A549 (cell line): ENCODE data around the gene ACBD4. TPM values are rescaled to one million over a fixed set of nuclear protein-coding genes. Genes with fewer than 3 reads are reported as not detected.

Source experiments
- ATAC-seq, 2 experiments: fragments of 200-7000 bp in 1 of 2; fragments of >200 bp in 1 of 2; cut with Nextera tagmentation in 1 of 2; cut with Tn5 transposase in 1 of 2; 3 replicates each; pipeline versions ENCODE4 v1.8.0 to v1.9.1; 2018 to 2020; ENCODE audit warnings: mild to moderate bottlenecking in 1 of 2, moderate library complexity in 1 of 2
- CTCF ChIA-PET: fragments of 300-600 bp; sonication (Branson Sonifier 250); formaldehyde crosslinking; extraction: SDS; loops from one replicate; lab custom pipeline; 2021; ENCODE audit warnings: antibody characterized with exemption, inconsistent platforms; lab: Yijun Ruan, JAX
- POLR2A ChIA-PET: fragments of 350-600 bp; formaldehyde crosslinking; extraction: SDS; loops from one replicate; lab custom pipeline; 2021; ENCODE audit warnings: antibody characterized with exemption, inconsistent platforms; lab: Yijun Ruan, JAX
- DNase-seq, 2 experiments: peaks; one replicate each; pipeline versions ENCODE4 v3.0.0 to v3.0.0-alpha.2; 2011 to 2016; ENCODE audit warnings: low read depth in 1 of 2, low spot score in 1 of 2
- FAIRE-seq: peaks from 2 replicates; lab custom pipeline; 2011; peaks lifted over from hg19 to GRCh38; lab: Jason Lieb, UNC
- H3K27ac ChIP-seq, 2 experiments: fragments of >200 bp; sonication (Bioruptor Twin); formaldehyde crosslinking; 3 replicates each; pipeline ENCODE4 v1.5.1; 2016 to 2017
- H3K4me1 ChIP-seq: fragments of >200 bp; sonication (Bioruptor Twin); formaldehyde crosslinking; 3 replicates; pipeline ENCODE4 v1.6.1; 2016
- H3K4me2 ChIP-seq: fragments of >200 bp; sonication (Bioruptor Twin); formaldehyde crosslinking; 3 replicates; pipeline ENCODE4 v1.6.1; 2016
- H3K4me3 ChIP-seq: fragments of >200 bp; sonication (Bioruptor Twin); formaldehyde crosslinking; 3 replicates; pipeline ENCODE4 v1.5.1; 2016
- H3K9me3 ChIP-seq: fragments of >200 bp; sonication (Bioruptor Twin); formaldehyde crosslinking; 3 replicates; pipeline ENCODE4 v1.6.1; 2016
- CBX8 ChIP-seq: fragments of 200-600 bp; sonication (generic); IDR thresholded peaks from 2 replicates; pipeline ENCODE4 v1.6.1; 2016
- CEBPB ChIP-seq, 2 experiments: fragments of >200 bp in 1 of 2; sonication (Bioruptor Twin) in 1 of 2; formaldehyde crosslinking in 1 of 2; IDR thresholded peaks; 2 replicates each; pipeline ENCODE4 v1.6.1; 2012 to 2016
- CHD2 ChIP-seq: fragments of 150-350 bp; IDR thresholded peaks from 2 replicates; pipeline ENCODE4 v1.6.1; 2014; ENCODE audit warnings: low read length; ENCODE audit not compliant: partially characterized antibody
- CTCF ChIP-seq: fragments of >200 bp; sonication (Bioruptor Twin); formaldehyde crosslinking; IDR thresholded peaks from 3 replicates; pipeline ENCODE4 v1.5.1; 2016
- E2F6 ChIP-seq: IDR thresholded peaks from 2 replicates; pipeline ENCODE4 v1.6.1; 2012; ENCODE audit warnings: low read depth, borderline replicate concordance
- EHF ChIP-seq: fragments of 250-450 bp; sonication (Bioruptor Pico); IDR thresholded peaks from 2 replicates; pipeline ENCODE4 v1.5.0; 2020; ENCODE audit warnings: mild to moderate bottlenecking
- ELK1 ChIP-seq: fragments of 150-350 bp; IDR thresholded peaks from 2 replicates; pipeline ENCODE4 v1.6.1; 2014; ENCODE audit warnings: low read depth, mild to moderate bottlenecking, low read length
- EP300 ChIP-seq, 2 experiments: fragments of >200 bp; sonication (Bioruptor Twin); formaldehyde crosslinking; IDR thresholded peaks; 2 replicates in 1 of 2; 3 replicates in 1 of 2; pipeline ENCODE4 v1.6.1; 2016 to 2017
- ESRRA ChIP-seq: fragments of 150-350 bp; IDR thresholded peaks from 2 replicates; pipeline ENCODE4 v1.6.1; 2014; ENCODE audit warnings: mild to moderate bottlenecking, low read length, borderline replicate concordance
- FOXS1 ChIP-seq: fragments of 250-450 bp; sonication (Bioruptor Pico); IDR thresholded peaks from 2 replicates; pipeline ENCODE4 v1.5.0; 2020; ENCODE audit warnings: mild to moderate bottlenecking, moderate library complexity
- GATA3 ChIP-seq: IDR thresholded peaks from 2 replicates; pipeline ENCODE4 v1.6.1; 2012; ENCODE audit warnings: borderline replicate concordance
- HDAC2 ChIP-seq: fragments of 200-600 bp; sonication (generic); IDR thresholded peaks from 2 replicates; pipeline ENCODE4 v1.6.1; 2016
- HMGXB4 ChIP-seq: fragments of 250-450 bp; sonication (Bioruptor Pico); IDR thresholded peaks from 2 replicates; pipeline ENCODE4 v1.5.0; 2021; ENCODE audit warnings: mild to moderate bottlenecking, moderate library complexity, borderline replicate concordance
- HOXA7 ChIP-seq: fragments of 250-450 bp; sonication (Bioruptor Pico); IDR thresholded peaks from 2 replicates; pipeline ENCODE4 v1.5.0; 2020; ENCODE audit warnings: mild to moderate bottlenecking, moderate library complexity
- HOXB5 ChIP-seq: fragments of 250-450 bp; sonication (Bioruptor Pico); IDR thresholded peaks from 2 replicates; pipeline ENCODE4 v1.5.0; 2020; ENCODE audit warnings: mild to moderate bottlenecking, moderate library complexity
- JUN ChIP-seq, 2 experiments: fragments of >200 bp; sonication (Bioruptor Twin); formaldehyde crosslinking; IDR thresholded peaks; 2 replicates in 1 of 2; 3 replicates in 1 of 2; pipeline ENCODE4 v1.6.1; 2016 to 2017
- JUNB ChIP-seq: fragments of >200 bp; sonication (Bioruptor Twin); formaldehyde crosslinking; IDR thresholded peaks from 2 replicates; pipeline ENCODE4 v1.6.1; 2016
- MAFK ChIP-seq: fragments of 450-650 bp; IDR thresholded peaks from 2 replicates; pipeline ENCODE4 v1.6.1; 2014; ENCODE audit not compliant: partially characterized antibody
- MAZ ChIP-seq: fragments of 150-350 bp; IDR thresholded peaks from 2 replicates; pipeline ENCODE4 v1.6.1; 2014; ENCODE audit warnings: antibody characterized with exemption, low read depth, low read length, borderline replicate concordance
- MYC ChIP-seq: IDR thresholded peaks from 2 replicates; pipeline ENCODE4 v1.6.1; 2012; ENCODE audit warnings: mild to moderate bottlenecking, inconsistent platforms, low read length, improper control_type of control experiment, borderline replicate concordance
- NPAS2 ChIP-seq: fragments of 250-450 bp; sonication (Bioruptor Pico); IDR thresholded peaks from 2 replicates; pipeline ENCODE4 v1.8.0; 2022; ENCODE audit warnings: mild to moderate bottlenecking, moderate library complexity, borderline replicate concordance
- NR3C1 ChIP-seq: fragments of >200 bp; sonication (Bioruptor Twin); formaldehyde crosslinking; IDR thresholded peaks from 3 replicates; pipeline ENCODE4 v1.6.1; 2017
- POLR2A ChIP-seq: IDR thresholded peaks from 2 replicates; pipeline ENCODE4 v1.6.1; 2012; ENCODE audit warnings: mild to moderate bottlenecking, low read length
- RARB ChIP-seq: fragments of 250-450 bp; sonication (Bioruptor Pico); IDR thresholded peaks from 2 replicates; pipeline ENCODE4 v1.8.0; 2021; ENCODE audit warnings: mild to moderate bottlenecking, moderate library complexity
- REST ChIP-seq: fragments of 200-600 bp; sonication (generic); IDR thresholded peaks from 2 replicates; pipeline ENCODE4 v1.6.1; 2016; ENCODE audit warnings: antibody characterized with exemption, mild to moderate bottlenecking, moderate library complexity
- RNF2 ChIP-seq: fragments of 200-600 bp; sonication (generic); IDR thresholded peaks from 2 replicates; pipeline ENCODE4 v1.6.1; 2016; ENCODE audit warnings: low read depth, mild to moderate bottlenecking, antibody characterized with exemption, moderate library complexity, borderline replicate concordance
- SMC3 ChIP-seq: fragments of >200 bp; sonication (Bioruptor Twin); formaldehyde crosslinking; IDR thresholded peaks from 3 replicates; pipeline ENCODE4 v1.6.1; 2018; ENCODE audit warnings: inconsistent platforms
- TFCP2L1 ChIP-seq: fragments of 250-450 bp; sonication (Bioruptor Pico); IDR thresholded peaks from 2 replicates; pipeline ENCODE4 v1.5.0; 2021; ENCODE audit warnings: mild to moderate bottlenecking
- ZC3H11A ChIP-seq: fragments of 450-650 bp; IDR thresholded peaks from 2 replicates; pipeline ENCODE4 v1.6.1; 2014; ENCODE audit warnings: antibody characterized with exemption, mild to moderate bottlenecking
- ZNF302 ChIP-seq: fragments of 250-450 bp; sonication (Bioruptor Pico); IDR thresholded peaks from 2 replicates; pipeline ENCODE4 v1.9.0; 2021; ENCODE audit warnings: inconsistent platforms, mild to moderate bottlenecking, moderate library complexity
- ZSCAN20 ChIP-seq: fragments of 250-450 bp; sonication (Bioruptor Pico); IDR thresholded peaks from 2 replicates; pipeline ENCODE4 v1.8.0; 2022; ENCODE audit warnings: mild to moderate bottlenecking, moderate library complexity
- WGBS: methylation state at CpG from one replicate; pipeline ENCODE4 v1.1.6; 2017; ENCODE audit errors: missing lambda C conversion rate; 5-methylcytosine and 5-hydroxymethylcytosine counted together
- polyA plus RNA-seq, 4 experiments: library from polyadenylated mRNA; depleted of rRNA in 3 of 4; stranded (reverse); fragments of >200 nt; fragmentation: RNase III in 1 of 4; extraction: RNeasy Plus Mini Kit Qiagen cat#74134 plus additional on column Dnase treatment in 1 of 4; gene quantifications; 2 replicates in 3 of 4; 3 replicates in 1 of 4; pipeline ENCODE4 v1.2.3, GENCODE V29; 2011 to 2017

Gene ACBD4
- polyA plus RNA-seq, 2 of the 4 experiments (the other 2 are of a cell fraction), result 11.4 to 13.7 TPM

- ATAC-seq, result peak; percentile 77 to 85
- H3K4me1 ChIP-seq, result peaks cover 75% of the 10 kb centered on the region
- FAIRE-seq, result peak; percentile 94
- WGBS, result 6% methylated on average over 11 of the region's 15 CpGs
- H3K9me3 ChIP-seq, result no peaks in the 10 kb centered on the region
- peak overlapping the region; percentile 86 for H3K4me2 ChIP-seq
- DNase-seq, result peak; percentile 95 to 96
- POLR2A ChIA-PET, result interaction anchor here (1.3 kb wide), 2 partner anchors 11 to 24 kb away, joined by 3 to 5 read pairs; partner anchors contain the start of genes ACBD4 and HEXIM1
- H3K27ac ChIP-seq, result peak overlapping the region; percentile 95 to 98
- 0 out of 3 replicates have a peak overlapping the region, but pooled peaks have one; percentile 10 for H3K4me3 ChIP-seq
- CTCF ChIA-PET, result interaction anchor here (0.6 to 20.1 kb wide), 10 partner anchors 9 to 204 kb away, joined by 3 to 742 read pairs (median 8); partner anchors contain the start of genes ACBD4, HEXIM1, HEXIM2 and PLCD3
- TF ChIP-seq CEBPB (IDR thresholded peaks at IDR 0.05) (no peak), ZC3H11A (no peak), ELK1 (no peak), EHF (CRISPR knock-in tag) (0 out of 2 replicates have a peak, but pooled peaks have one; percentile 19), ESRRA (no peak), REST (no peak), RARB (peak; percentile 68; the same call in 1 of the 2 replicates), GATA3 (peak; percentile 61; the same call in 1 of the 2 replicates), JUN (IDR thresholded peaks at IDR 0.05) (peak; percentile 71 to 97; a peak in 4 of 5 replicates), ZNF302 (CRISPR knock-in tag) (peak; percentile 42; the same call in 1 of the 2 replicates), RNF2 (no peak), E2F6 (peak; percentile 41; the same call in 1 of the 2 replicates), HMGXB4 (CRISPR knock-in tag) (no peak), HOXB5 (CRISPR knock-in tag) (peak; percentile 70; the same call in 1 of the 2 replicates), NPAS2 (CRISPR knock-in tag) (no peak), FOXS1 (CRISPR knock-in tag) (no peak), CHD2 (no peak), MAFK (no peak), CBX8 (no peak), MYC (peak; percentile 43; the same call in 1 of the 2 replicates), TFCP2L1 (0 out of 2 replicates have a peak, but pooled peaks have one; percentile 51), HDAC2 (no peak), CTCF (no peak), JUNB (peak; percentile 88), POLR2A (peak; percentile 32; the same call in 1 of the 2 replicates), ZSCAN20 (CRISPR knock-in tag) (no peak), SMC3 (0 out of 3 replicates have a peak, but pooled peaks have one; percentile 10), HOXA7 (peak; percentile 27; the same call in 1 of the 2 replicates), EP300 (IDR thresholded peaks at IDR 0.05) (peak in 1 of 2 experiments; percentile 72; a peak in 2 of 5 replicates), NR3C1 (no peak), MAZ (no peak)
These were observed 11.3 kb upstream of the ACBD4 start for GRCh38 chr17:45123930-45124796.
